ENCODE measurements around the gene GTF2F2. TPM values are rescaled to one million over a fixed set of nuclear protein-coding genes. Genes with fewer than 3 reads are reported as not detected.

The GTF2F2 gene
- total and polyA plus RNA-seq, 2 experiments from 2014 or later: 42.1 to 75.6 TPM

DNA sequence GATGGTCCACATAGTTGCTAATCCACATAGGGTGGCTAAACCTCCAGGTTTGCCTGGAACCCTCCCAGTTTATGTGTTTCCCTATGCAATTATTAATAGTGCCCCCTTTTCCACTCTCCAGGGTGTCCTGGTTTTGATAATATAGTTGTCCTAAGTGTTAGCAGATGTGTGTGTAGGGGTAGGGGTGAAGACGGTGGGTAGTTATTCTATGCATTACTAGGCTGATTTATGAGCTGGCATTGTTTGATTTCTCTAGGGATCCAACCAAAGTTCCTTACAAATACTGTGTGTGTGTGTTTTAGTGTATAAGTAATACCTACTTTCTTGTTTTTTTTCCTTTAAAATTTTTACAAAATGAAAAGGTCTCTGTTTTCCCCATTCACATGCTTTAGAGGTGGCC, 21.1 kb downstream of the GTF2F2 start:
- Histone ChIP-seq H3K36me3 (ENCODE audit: insufficient read depth) (no peaks in the 10 kb centered on the region), H3K27me3 (ENCODE audit: insufficient read depth) (no peaks in the 10 kb centered on the region), H3F3A (replicated peaks; ENCODE audit: low read depth) (no peaks in the 10 kb centered on the region), H3K9me2 (ENCODE audit: insufficient read depth) (no peaks in the 10 kb centered on the region), H4K20me1 (replicated peaks; ENCODE audit: insufficient read depth) (peaks cover 3% of the 10 kb centered on the region; the same call in 1 of the 2 replicates), H2AFZ (no peak overlapping the region), H3K79me2 (replicated peaks; ENCODE audit: insufficient read depth) (peaks cover 73% of the 10 kb centered on the region), H3K4me3 (no peak overlapping the region), H3K4me2 (no peak overlapping the region), H3K27ac (ENCODE audit: low read depth) (no peak overlapping the region), H3K4me1 (ENCODE audit: insufficient read depth) (peaks cover 16% of the 10 kb centered on the region)
- peaks cover 22% of the 10 kb centered on the region for H3K4me1 Mint-ChIP-seq
- no peaks in the 10 kb centered on the region for H3K9me3 Mint-ChIP-seq
- H3K4me3 Mint-ChIP-seq: no peak overlapping the region
- peaks cover 4% of the 10 kb centered on the region for H3K27me3 Mint-ChIP-seq (ENCODE audit: insufficient read depth, low read depth, poor library complexity)
- DNase-seq (ENCODE audit: low spot score): no peak
- H3K36me3 Mint-ChIP-seq (ENCODE audit: low read depth): peaks cover 19% of the 10 kb centered on the region
- ATAC-seq: no peak
- TF ChIP-seq ZNF331 (CRISPR knock-in tag; IDR thresholded peaks at IDR 0.05; ENCODE audit: low read depth): no peak
- no peak for TF ChIP-seq NANOG (IDR thresholded peaks at IDR 0.05; ENCODE audit: borderline replicate concordance)
- no peak for TF ChIP-seq STAT1 (IDR thresholded peaks at IDR 0.05; ENCODE audit: unreplicated experiment)
- no peak for TF ChIP-seq EZH2phosphoT487 (IDR thresholded peaks at IDR 0.05; ENCODE audit: unreplicated experiment)
- TF ChIP-seq EZH2 (IDR thresholded peaks at IDR 0.05; ENCODE audit: low read depth, unreplicated experiment): no peak
- TF ChIP-seq POLR2AphosphoS5 (IDR thresholded peaks at IDR 0.05; ENCODE audit: low read depth): no peak
- TF ChIP-seq, protein P1, sequence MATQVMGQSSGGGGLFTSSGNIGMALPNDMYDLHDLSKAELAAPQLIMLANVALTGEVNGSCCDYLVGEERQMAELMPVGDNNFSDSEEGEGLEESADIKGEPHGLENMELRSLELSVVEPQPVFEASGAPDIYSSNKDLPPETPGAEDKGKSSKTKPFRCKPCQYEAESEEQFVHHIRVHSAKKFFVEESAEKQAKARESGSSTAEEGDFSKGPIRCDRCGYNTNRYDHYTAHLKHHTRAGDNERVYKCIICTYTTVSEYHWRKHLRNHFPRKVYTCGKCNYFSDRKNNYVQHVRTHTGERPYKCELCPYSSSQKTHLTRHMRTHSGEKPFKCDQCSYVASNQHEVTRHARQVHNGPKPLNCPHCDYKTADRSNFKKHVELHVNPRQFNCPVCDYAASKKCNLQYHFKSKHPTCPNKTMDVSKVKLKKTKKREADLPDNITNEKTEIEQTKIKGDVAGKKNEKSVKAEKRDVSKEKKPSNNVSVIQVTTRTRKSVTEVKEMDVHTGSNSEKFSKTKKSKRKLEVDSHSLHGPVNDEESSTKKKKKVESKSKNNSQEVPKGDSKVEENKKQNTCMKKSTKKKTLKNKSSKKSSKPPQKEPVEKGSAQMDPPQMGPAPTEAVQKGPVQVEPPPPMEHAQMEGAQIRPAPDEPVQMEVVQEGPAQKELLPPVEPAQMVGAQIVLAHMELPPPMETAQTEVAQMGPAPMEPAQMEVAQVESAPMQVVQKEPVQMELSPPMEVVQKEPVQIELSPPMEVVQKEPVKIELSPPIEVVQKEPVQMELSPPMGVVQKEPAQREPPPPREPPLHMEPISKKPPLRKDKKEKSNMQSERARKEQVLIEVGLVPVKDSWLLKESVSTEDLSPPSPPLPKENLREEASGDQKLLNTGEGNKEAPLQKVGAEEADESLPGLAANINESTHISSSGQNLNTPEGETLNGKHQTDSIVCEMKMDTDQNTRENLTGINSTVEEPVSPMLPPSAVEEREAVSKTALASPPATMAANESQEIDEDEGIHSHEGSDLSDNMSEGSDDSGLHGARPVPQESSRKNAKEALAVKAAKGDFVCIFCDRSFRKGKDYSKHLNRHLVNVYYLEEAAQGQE (IDR thresholded peaks at IDR 0.05; ENCODE audit: unreplicated experiment): no peak
- TF ChIP-seq JUNB (IDR thresholded peaks at IDR 0.05; ENCODE audit: unreplicated experiment): no peak
- TF ChIP-seq, protein P2, sequence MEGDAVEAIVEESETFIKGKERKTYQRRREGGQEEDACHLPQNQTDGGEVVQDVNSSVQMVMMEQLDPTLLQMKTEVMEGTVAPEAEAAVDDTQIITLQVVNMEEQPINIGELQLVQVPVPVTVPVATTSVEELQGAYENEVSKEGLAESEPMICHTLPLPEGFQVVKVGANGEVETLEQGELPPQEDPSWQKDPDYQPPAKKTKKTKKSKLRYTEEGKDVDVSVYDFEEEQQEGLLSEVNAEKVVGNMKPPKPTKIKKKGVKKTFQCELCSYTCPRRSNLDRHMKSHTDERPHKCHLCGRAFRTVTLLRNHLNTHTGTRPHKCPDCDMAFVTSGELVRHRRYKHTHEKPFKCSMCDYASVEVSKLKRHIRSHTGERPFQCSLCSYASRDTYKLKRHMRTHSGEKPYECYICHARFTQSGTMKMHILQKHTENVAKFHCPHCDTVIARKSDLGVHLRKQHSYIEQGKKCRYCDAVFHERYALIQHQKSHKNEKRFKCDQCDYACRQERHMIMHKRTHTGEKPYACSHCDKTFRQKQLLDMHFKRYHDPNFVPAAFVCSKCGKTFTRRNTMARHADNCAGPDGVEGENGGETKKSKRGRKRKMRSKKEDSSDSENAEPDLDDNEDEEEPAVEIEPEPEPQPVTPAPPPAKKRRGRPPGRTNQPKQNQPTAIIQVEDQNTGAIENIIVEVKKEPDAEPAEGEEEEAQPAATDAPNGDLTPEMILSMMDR (conservative IDR thresholded peaks at IDR 0.05; ENCODE audit: low read depth in 2 of 2): no peak
- no peak for TF ChIP-seq ZNF114 (CRISPR knock-in tag; IDR thresholded peaks at IDR 0.05)
- TF ChIP-seq, protein P3, sequence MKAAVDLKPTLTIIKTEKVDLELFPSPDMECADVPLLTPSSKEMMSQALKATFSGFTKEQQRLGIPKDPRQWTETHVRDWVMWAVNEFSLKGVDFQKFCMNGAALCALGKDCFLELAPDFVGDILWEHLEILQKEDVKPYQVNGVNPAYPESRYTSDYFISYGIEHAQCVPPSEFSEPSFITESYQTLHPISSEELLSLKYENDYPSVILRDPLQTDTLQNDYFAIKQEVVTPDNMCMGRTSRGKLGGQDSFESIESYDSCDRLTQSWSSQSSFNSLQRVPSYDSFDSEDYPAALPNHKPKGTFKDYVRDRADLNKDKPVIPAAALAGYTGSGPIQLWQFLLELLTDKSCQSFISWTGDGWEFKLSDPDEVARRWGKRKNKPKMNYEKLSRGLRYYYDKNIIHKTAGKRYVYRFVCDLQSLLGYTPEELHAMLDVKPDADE (IDR thresholded peaks at IDR 0.05): no peak
- TF ChIP-seq, protein P4, sequence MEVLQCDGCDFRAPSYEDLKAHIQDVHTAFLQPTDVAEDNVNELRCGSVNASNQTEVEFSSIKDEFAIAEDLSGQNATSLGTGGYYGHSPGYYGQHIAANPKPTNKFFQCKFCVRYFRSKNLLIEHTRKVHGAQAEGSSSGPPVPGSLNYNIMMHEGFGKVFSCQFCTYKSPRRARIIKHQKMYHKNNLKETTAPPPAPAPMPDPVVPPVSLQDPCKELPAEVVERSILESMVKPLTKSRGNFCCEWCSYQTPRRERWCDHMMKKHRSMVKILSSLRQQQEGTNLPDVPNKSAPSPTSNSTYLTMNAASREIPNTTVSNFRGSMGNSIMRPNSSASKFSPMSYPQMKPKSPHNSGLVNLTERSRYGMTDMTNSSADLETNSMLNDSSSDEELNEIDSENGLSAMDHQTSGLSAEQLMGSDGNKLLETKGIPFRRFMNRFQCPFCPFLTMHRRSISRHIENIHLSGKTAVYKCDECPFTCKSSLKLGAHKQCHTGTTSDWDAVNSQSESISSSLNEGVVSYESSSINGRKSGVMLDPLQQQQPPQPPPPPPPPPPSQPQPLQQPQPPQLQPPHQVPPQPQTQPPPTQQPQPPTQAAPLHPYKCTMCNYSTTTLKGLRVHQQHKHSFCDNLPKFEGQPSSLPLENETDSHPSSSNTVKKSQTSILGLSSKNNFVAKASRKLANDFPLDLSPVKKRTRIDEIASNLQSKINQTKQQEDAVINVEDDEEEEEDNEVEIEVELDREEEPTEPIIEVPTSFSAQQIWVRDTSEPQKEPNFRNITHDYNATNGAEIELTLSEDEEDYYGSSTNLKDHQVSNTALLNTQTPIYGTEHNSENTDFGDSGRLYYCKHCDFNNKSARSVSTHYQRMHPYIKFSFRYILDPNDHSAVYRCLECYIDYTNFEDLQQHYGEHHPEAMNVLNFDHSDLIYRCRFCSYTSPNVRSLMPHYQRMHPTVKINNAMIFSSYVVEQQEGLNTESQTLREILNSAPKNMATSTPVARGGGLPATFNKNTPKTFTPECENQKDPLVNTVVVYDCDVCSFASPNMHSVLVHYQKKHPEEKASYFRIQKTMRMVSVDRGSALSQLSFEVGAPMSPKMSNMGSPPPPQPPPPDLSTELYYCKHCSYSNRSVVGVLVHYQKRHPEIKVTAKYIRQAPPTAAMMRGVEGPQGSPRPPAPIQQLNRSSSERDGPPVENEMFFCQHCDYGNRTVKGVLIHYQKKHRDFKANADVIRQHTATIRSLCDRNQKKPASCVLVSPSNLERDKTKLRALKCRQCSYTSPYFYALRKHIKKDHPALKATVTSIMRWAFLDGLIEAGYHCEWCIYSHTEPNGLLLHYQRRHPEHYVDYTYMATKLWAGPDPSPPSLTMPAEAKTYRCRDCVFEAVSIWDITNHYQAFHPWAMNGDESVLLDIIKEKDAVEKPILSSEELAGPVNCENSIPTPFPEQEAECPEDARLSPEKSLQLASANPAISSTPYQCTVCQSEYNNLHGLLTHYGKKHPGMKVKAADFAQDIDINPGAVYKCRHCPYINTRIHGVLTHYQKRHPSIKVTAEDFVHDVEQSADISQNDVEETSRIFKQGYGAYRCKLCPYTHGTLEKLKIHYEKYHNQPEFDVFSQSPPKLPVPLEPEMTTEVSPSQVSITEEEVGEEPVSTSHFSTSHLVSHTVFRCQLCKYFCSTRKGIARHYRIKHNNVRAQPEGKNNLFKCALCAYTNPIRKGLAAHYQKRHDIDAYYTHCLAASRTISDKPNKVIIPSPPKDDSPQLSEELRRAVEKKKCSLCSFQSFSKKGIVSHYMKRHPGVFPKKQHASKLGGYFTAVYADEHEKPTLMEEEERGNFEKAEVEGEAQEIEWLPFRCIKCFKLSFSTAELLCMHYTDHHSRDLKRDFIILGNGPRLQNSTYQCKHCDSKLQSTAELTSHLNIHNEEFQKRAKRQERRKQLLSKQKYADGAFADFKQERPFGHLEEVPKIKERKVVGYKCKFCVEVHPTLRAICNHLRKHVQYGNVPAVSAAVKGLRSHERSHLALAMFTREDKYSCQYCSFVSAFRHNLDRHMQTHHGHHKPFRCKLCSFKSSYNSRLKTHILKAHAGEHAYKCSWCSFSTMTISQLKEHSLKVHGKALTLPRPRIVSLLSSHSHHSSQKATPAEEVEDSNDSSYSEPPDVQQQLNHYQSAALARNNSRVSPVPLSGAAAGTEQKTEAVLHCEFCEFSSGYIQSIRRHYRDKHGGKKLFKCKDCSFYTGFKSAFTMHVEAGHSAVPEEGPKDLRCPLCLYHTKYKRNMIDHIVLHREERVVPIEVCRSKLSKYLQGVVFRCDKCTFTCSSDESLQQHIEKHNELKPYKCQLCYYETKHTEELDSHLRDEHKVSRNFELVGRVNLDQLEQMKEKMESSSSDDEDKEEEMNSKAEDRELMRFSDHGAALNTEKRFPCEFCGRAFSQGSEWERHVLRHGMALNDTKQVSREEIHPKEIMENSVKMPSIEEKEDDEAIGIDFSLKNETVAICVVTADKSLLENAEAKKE (CRISPR knock-in tag; IDR thresholded peaks at IDR 0.05): no peak
- no peak for TF ChIP-seq CREB1 (CRISPR knock-in tag; IDR thresholded peaks at IDR 0.05; ENCODE audit: low read depth)
- no peak overlapping the region for H3K27ac Mint-ChIP-seq

All from GM23338 (cell line).